ENCODE data around the gene ADCK2.
"Not testable (repeated sequence)": the region's sequence is repeated elsewhere in the genome, so short reads cannot be mapped to it uniquely, and the experiment has no call there.

The ADCK2 gene

DNA sequence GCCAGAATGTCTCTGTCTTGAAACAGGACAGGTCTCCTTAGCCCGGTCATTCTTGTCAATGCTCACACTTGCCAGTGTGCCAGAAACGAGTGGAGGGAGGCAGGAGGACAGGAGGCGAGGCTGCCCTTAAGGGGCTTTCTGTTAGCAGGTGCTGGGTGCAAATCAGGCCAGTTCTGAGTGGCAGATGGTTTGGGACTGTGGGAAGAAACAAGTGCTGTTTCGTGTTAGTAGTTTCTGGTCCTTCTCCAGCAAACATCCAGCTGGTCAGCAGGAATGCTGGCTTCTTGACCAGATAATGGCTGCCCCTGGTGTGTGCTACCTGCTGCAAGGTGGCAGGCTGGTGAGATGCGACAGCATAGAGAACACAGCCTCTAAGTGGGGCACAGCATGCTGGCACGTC lies 15.6 kb downstream of the ADCK2 start:
- TF ChIP-seq, protein P1, sequence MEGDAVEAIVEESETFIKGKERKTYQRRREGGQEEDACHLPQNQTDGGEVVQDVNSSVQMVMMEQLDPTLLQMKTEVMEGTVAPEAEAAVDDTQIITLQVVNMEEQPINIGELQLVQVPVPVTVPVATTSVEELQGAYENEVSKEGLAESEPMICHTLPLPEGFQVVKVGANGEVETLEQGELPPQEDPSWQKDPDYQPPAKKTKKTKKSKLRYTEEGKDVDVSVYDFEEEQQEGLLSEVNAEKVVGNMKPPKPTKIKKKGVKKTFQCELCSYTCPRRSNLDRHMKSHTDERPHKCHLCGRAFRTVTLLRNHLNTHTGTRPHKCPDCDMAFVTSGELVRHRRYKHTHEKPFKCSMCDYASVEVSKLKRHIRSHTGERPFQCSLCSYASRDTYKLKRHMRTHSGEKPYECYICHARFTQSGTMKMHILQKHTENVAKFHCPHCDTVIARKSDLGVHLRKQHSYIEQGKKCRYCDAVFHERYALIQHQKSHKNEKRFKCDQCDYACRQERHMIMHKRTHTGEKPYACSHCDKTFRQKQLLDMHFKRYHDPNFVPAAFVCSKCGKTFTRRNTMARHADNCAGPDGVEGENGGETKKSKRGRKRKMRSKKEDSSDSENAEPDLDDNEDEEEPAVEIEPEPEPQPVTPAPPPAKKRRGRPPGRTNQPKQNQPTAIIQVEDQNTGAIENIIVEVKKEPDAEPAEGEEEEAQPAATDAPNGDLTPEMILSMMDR (IDR thresholded peaks at IDR 0.05; ENCODE audit: insufficient read depth, missing control alignments): no peak
- DNase-seq (ENCODE audit: insufficient read length, low spot score) (no peak), FAIRE-seq (no peak)

- DNase-seq (ENCODE audit: insufficient read length, low spot score) (no peak), FAIRE-seq (no peak)
- TF ChIP-seq, protein P1 (IDR thresholded peaks at IDR 0.05; ENCODE audit: insufficient read depth, missing control alignments): no peak
These were observed 16.7 kb downstream of the ADCK2 start for GRCh38 chr7:140689199-140690152.

DNA sequence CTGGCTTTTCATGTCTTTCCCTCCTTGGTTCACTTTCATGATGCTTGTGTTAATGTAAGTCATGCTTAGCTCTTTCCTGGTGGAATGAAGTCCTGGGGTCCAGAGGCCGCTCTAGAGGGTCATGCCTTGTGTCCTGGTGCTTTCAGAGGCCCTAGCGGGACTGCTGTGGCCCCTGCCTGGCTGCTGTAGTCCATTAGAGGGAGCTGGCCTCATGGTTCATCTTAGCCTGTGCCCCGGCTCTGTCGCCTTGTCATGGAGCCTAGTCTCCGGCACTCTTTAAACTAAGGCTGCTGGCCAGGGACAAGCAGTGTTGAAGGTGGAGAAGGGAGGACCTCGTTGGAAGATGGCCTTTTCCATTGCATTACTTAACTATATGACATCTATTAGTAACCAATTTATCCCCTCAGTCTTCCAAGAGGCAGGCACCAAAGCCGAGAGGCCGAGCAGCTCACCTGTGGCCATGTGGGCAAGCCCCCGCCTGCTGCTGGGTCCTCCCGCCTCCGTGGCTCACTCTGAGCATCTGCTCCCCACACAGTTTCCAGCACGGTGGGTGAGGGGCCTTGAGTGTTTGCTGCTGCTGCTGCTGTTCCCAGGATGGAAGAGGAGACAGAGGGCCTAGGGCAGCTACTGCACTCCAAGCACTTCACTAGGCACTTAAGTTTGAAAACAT lies 18.8 kb downstream of the ADCK2 start:
- TF ChIP-seq, protein P1 (IDR thresholded peaks at IDR 0.05; ENCODE audit: insufficient read depth, missing control alignments): no peak
- FAIRE-seq: no peak
- DNase-seq (ENCODE audit: insufficient read length, low spot score): no peak

GRCh38 chr7:140693849-140694248 lies 21.1 kb downstream of the ADCK2 start:
- not testable (repeated sequence) for DNase-seq (ENCODE audit: insufficient read length, low spot score); FAIRE-seq

DNA sequence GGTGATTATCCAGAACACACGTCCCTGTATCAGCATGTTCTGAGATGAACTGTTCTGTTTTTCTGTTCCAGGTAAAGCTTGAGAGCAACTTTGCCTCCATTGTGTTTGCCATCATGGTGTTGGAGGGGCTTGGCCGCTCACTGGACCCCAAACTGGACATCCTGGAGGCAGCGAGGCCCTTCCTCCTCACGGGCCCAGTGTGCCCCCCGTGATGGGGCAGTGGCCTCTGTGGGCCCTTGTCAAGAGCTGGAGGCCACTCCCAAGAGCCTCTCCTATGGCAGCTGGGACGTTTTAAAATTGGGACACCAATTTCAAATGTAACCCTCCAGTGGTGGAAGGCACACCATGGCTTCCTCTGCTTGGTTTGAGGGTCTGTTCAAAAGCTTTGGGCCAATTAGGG lies 21.8 kb downstream of the ADCK2 start:
- FAIRE-seq: no peak
- TF ChIP-seq, protein P1 (IDR thresholded peaks at IDR 0.05; ENCODE audit: insufficient read depth, missing control alignments): no peak
- DNase-seq (ENCODE audit: insufficient read length, low spot score): no peak

DNA sequence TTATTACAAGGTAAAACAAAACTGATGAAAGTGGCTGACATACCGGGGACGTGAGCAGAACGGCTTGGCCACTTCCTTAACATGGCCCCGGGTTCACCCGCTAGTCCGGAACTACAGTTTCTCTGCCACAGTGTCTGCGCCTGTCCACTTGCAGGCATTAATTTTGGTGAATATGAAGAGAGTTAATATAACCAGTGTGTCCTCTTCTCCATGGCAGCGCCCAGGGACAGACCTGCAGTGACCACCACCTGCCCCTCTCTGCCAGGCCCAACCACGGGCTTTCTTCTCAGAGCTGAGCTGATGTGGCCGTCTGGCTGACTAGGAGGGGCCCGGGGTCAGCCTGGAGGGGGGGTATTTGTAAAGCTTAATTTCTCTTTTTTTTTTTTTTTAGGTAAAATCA lies 22.6 kb downstream of the ADCK2 start:
- FAIRE-seq (no peak), DNase-seq (ENCODE audit: insufficient read length, low spot score) (no peak)
- TF ChIP-seq, protein P1 (IDR thresholded peaks at IDR 0.05; ENCODE audit: insufficient read depth, missing control alignments): no peak

DNA sequence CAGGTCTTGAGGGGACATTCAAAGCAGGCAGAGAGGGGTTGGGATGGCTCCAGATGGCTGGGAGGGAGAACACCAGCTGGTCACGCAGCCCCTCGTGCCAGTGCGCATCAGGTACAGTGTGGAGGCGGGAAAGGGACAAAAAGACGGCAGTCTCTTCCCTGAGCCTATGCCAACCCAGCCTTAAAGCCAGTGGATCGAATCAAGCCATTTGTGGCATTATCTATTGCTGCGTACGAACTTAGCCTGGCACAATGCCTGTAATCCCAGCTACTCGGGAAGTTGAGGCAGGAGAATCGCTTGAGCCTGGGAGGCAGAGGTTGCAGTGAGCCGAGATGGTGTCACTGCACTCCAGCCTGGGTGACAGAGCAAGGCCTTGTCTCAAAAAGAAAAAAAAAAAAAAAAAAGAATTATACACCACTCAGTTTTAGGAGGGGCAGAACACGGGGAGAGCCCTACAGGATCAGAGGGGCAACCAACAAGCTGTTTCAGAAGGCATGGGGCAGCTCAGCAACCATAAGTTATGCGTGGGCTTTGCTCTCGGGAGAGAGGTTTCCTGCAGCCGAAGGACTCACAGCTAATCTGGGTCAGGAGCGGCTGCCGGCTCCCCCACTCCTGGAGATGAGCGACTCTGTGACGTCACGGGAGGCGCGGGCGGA lies 23.4 kb downstream of the ADCK2 start:
- DNase-seq (ENCODE audit: insufficient read length, low spot score) (peak; percentile 90), FAIRE-seq (no peak)
- TF ChIP-seq, protein P1 (IDR thresholded peaks at IDR 0.05; ENCODE audit: insufficient read depth, missing control alignments): no peak
